ENCODE measurements around the gene ZNF384. TPM values are rescaled to one million over a fixed set of nuclear protein-coding genes. Genes with fewer than 3 reads are reported as not detected.

Gene ZNF384
- total RNA-seq, 1 donor from 2014 or later: 78.3 TPM

- Mint-ChIP-seq H3K4me3 (peak within 1 kb of the TSS; percentile 84), H3K27me3 (peaks cover 88% of the 10 kb centered on the region), H3K36me3 (peaks cover 14% of the 10 kb centered on the region), H3K27ac (peak within 1 kb of the TSS; percentile 54), H3K9me3 (no peaks in the 10 kb centered on the region), H3K4me1 (ENCODE audit: unreplicated experiment) (peaks cover 6% of the 10 kb centered on the region)
- TF ChIP-seq CTCF (conservative IDR thresholded peaks at IDR 0.05): no peak
- DNase-seq (ENCODE audit: extremely low spot score, unreplicated experiment): peak; percentile 79
These were observed 11.5 kb upstream of the ZNF384 start, which contains the start of gene PIANP for GRCh38 chr12:6700646-6701051. Gene PIANP, minus strand, starts transcription at chr12:6700815. Its CDS starts 2,754 bp downstream, at chr12:6698061.

GRCh38 chr12:6699989-6700645, 10.9 kb upstream of the ZNF384 start:
- peaks cover 14% of the 10 kb centered on the region for H3K36me3 Mint-ChIP-seq
- no peaks in the 10 kb centered on the region for H3K9me3 Mint-ChIP-seq
- H3K27ac Mint-ChIP-seq: no peak overlapping the region
- H3K4me3 Mint-ChIP-seq: peak overlapping the region; percentile 84
- TF ChIP-seq CTCF (conservative IDR thresholded peaks at IDR 0.05): no peak
- H3K4me1 Mint-ChIP-seq (ENCODE audit: unreplicated experiment): peaks cover 6% of the 10 kb centered on the region
- DNase-seq (ENCODE audit: extremely low spot score, unreplicated experiment): no peak
- H3K27me3 Mint-ChIP-seq: peaks cover 86% of the 10 kb centered on the region

GRCh38 chr12:6699259-6699988, 10.2 kb upstream of the ZNF384 start:
- Mint-ChIP-seq H3K9me3 (no peaks in the 10 kb centered on the region), H3K27me3 (peaks cover 80% of the 10 kb centered on the region), H3K27ac (peak overlapping the region; percentile 54), H3K4me1 (ENCODE audit: unreplicated experiment) (peaks cover 6% of the 10 kb centered on the region), H3K36me3 (peaks cover 14% of the 10 kb centered on the region), H3K4me3 (peak overlapping the region; percentile 84)
- no peak for DNase-seq (ENCODE audit: extremely low spot score, unreplicated experiment)
- no peak for TF ChIP-seq CTCF (conservative IDR thresholded peaks at IDR 0.05)

GRCh38 chr12:6698352-6699046, 9.3 kb upstream of the ZNF384 start:
- no peak for TF ChIP-seq CTCF (conservative IDR thresholded peaks at IDR 0.05)
- no peaks in the 10 kb centered on the region for H3K9me3 Mint-ChIP-seq
- peaks cover 74% of the 10 kb centered on the region for H3K27me3 Mint-ChIP-seq
- H3K4me3 Mint-ChIP-seq: peak overlapping the region; percentile 84
- no peak overlapping the region for H3K27ac Mint-ChIP-seq
- peaks cover 14% of the 10 kb centered on the region for H3K36me3 Mint-ChIP-seq
- peaks cover 6% of the 10 kb centered on the region for H3K4me1 Mint-ChIP-seq (ENCODE audit: unreplicated experiment)
- DNase-seq (ENCODE audit: extremely low spot score, unreplicated experiment): no peak

GRCh38 chr12:6697584-6698351, 8.6 kb upstream of the ZNF384 start:
- H3K27me3 Mint-ChIP-seq: peaks cover 70% of the 10 kb centered on the region
- no peak overlapping the region for H3K4me3 Mint-ChIP-seq
- H3K36me3 Mint-ChIP-seq: peaks cover 14% of the 10 kb centered on the region
- H3K4me1 Mint-ChIP-seq (ENCODE audit: unreplicated experiment): peaks cover 6% of the 10 kb centered on the region
- peak; percentile 74 for TF ChIP-seq CTCF (conservative IDR thresholded peaks at IDR 0.05)
- DNase-seq (ENCODE audit: extremely low spot score, unreplicated experiment): no peak
- H3K27ac Mint-ChIP-seq: no peak overlapping the region
- H3K9me3 Mint-ChIP-seq: no peaks in the 10 kb centered on the region
